Raji (cell line): Measurements from ENCODE around the gene FBXL7.

Source experiments
- POLR2A ChIP-seq: IDR thresholded peaks from 2 replicates; pipeline ENCODE4 v1.6.1; 2011; ENCODE audit warnings: low read depth, low read length, control low read depth; ENCODE audit not compliant: insufficient read depth

Gene FBXL7

GRCh38 chr5:15499528-15500324, at the start of gene FBXL7:
TSS of gene FBXL7 (plus strand) at chr5:15500180.
- no peak for TF ChIP-seq POLR2A

- no peak for TF ChIP-seq POLR2A
These were observed 49.5 kb upstream of the FBXL7 start for GRCh38 chr5:15450473-15450872.

DNA sequence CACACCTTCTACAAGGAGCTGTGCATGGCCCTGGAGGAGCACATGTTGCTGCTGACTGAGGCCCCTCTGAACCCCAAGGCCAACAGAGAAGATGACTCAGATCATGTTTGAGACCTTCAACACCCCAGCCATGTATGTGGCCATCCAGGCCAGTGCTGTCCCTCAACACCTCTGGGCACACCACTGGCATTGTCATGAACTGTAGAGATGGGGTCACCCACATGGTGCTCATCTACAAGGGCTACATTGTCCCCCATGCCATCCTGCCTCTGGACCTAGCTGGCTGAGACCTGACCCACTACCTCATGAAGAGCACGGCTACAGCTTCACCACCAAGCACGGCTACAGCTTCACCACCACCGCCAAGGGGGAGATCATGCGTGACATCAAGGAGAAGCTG, 49.0 kb upstream of the FBXL7 start:
- TF ChIP-seq POLR2A: no peak

DNA sequence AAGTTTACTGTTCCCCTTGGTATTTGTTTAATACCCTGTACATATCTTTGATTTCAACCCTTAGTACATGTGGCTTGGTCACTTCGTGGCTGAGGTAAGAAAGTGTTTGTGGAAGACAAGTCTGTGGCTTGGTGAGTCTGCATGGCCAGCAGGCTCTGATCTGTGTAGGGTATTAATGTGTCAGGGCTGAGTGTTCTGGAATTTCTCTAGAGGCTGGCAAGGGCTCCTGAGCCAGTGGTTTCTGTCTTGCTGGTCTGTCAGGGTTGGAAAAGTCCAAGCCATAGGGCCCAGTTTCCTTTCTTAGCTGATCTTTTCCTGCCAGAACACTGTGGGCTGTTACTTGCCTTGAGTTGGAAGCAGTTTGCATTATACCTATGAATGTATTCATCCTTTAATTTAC, 48.0 kb upstream of the FBXL7 start:
- TF ChIP-seq POLR2A: no peak

GRCh38 chr5:15452781-15453180, 47.2 kb upstream of the FBXL7 start:
- TF ChIP-seq POLR2A: no peak

- TF ChIP-seq POLR2A: no peak
These were observed 40.8 kb upstream of the FBXL7 start for GRCh38 chr5:15459200-15459599.

GRCh38 chr5:15463231-15463980, 36.6 kb upstream of the FBXL7 start:
- no peak for TF ChIP-seq POLR2A

DNA sequence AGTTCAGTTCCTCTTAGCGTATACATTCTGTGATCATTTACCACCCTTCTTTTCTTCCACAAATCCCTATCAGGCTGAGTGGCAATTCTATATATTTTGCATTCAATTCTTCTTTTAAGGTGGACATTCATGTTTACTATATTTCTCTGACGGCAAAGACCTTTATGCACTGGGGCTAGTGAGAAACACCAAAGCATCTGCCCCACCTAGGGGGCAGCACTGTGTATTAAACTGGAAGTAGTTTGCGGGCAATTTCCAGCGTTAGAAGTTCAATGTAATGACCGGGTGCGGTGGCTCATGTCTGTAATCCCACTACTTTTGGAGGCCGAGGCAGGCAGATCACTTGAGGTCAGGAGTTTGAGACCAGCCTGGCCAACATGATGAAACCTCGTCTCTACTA, 27.9 kb upstream of the FBXL7 start:
- no peak for TF ChIP-seq POLR2A

DNA sequence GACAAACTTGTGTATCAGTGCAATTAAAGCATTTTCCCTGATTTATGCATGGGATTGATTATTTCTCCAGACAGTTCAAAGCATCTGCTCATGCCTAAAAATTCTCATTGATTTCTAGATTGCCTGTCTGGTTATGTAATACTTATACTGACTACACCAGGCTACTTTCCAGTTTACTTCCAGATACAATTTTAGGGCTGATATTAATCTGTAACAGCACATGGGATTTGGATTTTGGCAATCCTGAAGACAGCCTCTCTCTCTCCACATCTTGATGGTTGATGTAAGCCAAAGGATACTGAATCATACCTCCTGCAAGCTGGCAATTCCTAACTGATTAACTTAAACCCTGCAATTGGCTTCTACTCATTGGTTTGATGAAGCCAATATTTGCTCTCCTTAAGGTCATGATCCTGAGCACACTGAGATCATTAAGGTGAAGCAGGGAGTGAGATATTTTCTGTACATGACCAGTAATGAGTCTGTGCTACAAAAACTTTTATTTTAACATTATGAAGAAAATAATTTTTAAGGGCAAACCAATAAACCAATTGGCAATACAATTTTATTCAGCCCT, 25.7 kb upstream of the FBXL7 start:
- TF ChIP-seq POLR2A: no peak

DNA sequence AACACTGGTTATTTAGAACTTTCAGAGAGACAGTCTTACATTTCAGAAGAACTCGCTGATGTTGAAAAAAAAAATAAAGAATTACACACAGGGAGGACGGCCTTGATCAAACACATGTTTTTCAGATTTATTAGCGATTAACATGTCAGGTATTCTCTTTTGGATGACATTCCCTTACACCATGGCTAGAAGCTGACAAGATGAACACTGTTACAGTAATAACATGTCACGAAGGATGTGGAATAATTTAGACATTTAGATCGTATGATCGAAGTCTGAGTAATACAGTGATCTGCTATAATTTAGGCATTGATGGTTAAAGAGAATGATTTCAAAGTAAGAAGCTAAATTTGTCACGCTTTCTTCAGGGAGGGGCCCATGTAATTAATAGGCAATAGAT, 24.6 kb upstream of the FBXL7 start:
- TF ChIP-seq POLR2A: no peak

DNA sequence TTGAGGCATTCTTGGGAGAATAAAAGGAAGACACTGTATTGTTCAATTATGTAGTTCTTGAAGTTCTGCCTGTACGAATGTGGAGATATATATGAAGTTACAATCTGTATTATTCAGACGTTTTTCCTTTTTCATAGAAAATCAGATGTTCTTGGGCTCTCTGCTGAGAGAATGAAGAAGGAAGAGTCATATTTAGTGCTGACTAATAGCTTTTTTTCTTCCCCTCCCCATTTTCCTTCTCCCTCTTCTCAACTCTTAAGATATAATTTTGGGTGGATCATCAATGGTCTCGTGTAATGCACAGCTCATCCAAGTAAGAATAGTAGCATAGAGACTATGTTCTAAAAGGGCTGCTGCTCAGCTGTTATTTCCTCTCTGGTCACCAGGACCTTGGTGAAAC, 23.0 kb upstream of the FBXL7 start:
- TF ChIP-seq POLR2A: no peak

DNA sequence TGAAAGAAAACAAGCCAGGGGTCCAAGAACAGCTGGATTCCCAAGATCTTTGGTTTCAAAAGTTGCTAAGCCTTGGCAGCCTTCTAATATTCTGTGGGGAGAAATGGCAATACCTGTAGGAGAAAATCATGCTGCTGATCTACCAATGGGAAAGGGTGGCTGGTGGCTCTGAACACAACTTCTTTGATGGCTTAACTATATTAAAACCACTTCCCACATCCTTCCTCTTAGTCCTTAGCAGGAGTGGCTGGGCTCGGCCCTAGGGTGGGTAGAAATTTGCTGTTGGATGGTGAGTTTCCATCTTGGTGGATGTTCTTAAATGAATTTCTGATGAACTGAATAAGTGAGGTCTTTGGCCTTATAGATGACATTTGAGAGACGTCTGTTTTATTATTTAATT, 19.5 kb upstream of the FBXL7 start:
- TF ChIP-seq POLR2A: no peak

GRCh38 chr5:15483351-15484097, 16.5 kb upstream of the FBXL7 start:
- TF ChIP-seq POLR2A: no peak

- no peak for TF ChIP-seq POLR2A
These were observed 12.8 kb upstream of the FBXL7 start for GRCh38 chr5:15487228-15487627.

GRCh38 chr5:15489571-15490235, 10.3 kb upstream of the FBXL7 start:
- no peak for TF ChIP-seq POLR2A
